CD4-positive, alpha-beta T cell treated with Interferon alpha-2 for 1 hour (primary cell): ENCODE data around the gene PSME1.

Experiments
- DNase-seq, 2 donors: peaks; one replicate each; pipeline ENCODE4 v3.0.0-alpha.2; 2020 to 2022

PSME1 gene

DNA sequence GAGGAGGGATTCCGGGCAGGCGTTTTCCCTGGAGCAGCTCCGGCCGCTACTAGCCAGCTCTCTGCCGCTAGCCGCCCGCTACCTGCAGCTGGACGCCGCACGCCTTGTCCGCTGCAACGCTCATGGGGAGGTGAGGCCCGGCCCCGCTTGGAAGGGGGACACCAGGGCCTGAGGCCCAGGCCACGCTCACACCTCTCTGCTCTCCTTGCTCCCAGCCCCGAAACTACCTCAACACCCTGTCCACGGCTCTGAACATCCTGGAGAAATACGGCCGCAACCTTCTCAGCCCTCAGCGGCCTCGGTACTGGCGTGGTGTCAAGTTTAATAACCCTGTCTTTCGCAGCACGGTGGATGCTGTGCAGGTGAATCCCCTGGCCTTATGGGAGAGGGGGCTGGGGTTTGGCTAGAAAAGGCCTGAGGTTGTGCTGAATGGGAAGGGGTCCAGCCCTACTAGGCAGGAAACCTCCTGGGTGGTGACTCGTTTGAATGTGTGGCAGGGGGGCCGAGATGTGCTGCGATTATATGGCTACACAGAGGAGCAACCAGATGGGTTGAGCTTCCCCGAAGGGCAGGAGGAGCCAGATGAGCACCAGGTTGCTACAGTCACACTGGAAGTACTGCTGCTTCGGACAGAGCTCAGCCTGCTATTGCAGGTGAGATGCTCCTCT, 11.9 kb downstream of the PSME1 start:
- no peak for DNase-seq

DNA sequence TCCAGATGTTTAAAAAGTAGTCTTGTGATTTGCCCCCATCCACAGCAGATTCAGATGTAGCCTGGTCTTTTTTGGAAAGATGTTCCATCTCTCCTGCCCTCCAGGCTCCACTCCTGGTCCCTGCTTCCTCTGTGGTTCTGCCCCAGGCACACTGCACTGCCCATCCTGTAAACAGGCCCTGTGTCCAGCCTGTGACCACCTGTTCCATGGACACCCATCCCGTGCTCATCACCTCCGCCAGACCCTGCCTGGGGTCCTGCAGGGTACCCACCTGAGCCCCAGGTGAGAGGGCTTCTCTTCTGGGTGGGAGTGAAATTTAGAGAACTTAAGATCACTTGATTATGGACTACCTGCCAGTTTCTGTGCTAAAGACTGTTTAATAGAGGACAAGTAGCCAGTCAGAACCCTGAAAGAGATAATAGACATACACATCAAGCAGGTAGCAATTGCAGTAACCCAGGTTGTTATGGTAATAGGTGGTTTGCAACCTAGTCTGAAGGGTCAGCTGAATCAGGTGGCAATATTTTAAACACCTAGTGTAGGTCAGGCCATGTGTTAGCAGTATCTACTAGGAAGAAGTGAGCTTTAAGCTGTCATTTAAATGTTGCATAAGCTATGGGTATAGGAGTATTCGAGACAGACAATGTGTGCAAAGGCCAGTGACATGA, 13.4 kb downstream of the PSME1 start:
- no peak for DNase-seq

DNA sequence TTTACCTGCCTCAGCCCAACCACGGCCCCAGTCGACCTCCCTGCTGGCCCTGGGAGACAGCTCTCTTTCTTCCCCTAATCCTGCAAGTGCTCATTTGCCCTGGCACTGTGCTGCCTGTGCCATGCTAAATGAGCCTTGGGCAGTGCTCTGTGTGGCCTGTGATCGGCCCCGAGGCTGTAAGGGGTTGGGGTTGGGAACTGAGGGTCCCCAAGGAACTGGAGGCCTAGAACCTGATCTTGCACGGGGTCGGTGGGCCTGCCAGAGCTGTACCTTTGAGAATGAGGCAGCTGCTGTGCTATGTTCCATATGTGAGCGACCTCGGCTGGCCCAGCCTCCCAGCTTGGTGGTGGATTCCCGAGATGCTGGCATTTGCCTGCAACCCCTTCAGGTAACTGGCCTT, 14.1 kb downstream of the PSME1 start:
- DNase-seq: no peak

DNA sequence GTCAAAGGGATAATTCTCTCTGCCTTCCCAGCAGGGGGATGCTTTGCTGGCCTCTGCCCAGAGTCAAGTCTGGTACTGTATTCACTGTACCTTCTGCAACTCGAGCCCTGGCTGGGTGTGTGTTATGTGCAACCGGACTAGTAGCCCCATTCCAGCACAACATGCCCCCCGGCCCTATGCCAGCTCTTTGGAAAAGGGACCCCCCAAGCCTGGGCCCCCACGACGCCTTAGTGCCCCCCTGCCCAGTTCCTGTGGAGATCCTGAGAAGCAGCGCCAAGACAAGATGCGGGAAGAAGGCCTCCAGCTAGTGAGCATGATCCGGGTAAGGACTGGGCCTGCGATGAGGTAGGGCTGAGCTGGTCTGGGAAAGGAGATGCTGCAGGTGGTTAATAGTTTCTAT, 14.6 kb downstream of the PSME1 start:
- DNase-seq: no peak

DNA sequence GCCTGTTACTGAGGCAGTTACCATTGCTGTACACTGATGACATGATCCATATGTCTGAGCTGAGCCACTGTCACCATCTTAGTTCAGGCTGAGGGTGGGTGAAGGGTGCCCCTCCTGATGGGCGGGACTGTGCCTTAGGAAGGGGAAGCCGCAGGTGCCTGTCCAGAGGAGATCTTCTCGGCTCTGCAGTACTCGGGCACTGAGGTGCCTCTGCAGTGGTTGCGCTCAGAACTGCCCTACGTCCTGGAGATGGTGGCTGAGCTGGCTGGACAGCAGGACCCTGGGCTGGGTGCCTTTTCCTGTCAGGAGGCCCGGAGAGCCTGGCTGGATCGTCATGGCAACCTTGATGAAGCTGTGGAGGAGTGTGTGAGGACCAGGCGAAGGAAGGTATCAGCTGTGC, 15.0 kb downstream of the PSME1 start:
- DNase-seq: no peak

DNA sequence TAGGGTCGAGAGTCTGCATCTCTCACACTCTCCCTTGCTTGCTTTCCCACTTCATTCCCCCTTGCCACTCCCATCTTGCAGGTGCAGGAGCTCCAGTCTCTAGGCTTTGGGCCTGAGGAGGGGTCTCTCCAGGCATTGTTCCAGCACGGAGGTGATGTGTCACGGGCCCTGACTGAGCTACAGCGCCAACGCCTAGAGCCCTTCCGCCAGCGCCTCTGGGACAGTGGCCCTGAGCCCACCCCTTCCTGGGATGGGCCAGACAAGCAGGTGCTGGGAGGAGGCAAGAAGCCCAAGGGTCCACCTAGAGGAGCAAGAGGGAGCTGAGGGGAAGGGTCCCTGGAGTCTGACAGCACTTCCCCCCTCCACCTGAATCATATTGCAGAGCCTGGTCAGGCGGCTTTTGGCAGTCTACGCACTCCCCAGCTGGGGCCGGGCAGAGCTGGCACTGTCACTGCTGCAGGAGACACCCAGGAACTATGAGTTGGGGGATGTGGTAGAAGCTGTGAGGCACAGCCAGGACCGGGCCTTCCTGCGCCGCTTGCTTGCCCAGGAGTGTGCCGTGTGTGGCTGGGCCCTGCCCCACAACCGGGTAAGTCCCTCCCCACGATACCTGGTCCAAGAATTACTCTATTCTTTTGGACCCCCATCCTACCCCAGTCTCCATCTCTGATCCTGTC, 15.5 kb downstream of the PSME1 start:
- no peak for DNase-seq

DNA sequence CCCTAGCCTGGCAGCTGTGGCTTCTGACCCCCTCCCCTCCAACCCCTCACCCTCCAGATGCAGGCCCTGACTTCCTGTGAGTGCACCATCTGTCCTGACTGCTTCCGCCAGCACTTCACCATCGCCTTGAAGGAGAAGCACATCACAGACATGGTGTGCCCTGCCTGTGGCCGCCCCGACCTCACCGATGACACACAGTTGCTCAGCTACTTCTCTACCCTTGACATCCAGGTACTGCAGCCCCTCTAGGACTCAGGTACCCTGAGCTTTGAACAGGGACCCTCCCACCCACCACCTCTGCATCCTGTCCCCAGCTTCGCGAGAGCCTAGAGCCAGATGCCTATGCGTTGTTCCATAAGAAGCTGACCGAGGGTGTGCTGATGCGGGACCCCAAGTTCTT, 19.1 kb downstream of the PSME1 start:
- DNase-seq: no peak

DNA sequence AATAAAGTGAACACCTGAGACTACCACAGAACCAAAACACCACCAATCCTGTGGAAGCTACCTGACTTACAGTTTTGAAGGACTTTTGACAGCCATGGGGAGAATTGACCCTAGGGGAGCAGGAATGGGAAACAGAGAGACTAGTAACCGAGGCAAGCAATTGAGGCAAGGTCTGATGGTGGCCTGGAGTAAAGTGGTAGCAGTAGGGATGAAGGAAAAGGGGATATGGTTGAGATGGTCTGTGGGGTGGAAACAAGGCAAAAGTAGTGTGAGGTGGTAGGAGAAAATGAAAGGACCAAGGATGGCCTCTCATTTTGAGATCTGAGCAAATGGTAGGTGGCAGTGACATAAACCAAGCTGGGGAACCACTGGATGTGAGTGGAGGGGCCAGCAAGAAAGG, 20.8 kb downstream of the PSME1 start:
- DNase-seq: no peak

DNA sequence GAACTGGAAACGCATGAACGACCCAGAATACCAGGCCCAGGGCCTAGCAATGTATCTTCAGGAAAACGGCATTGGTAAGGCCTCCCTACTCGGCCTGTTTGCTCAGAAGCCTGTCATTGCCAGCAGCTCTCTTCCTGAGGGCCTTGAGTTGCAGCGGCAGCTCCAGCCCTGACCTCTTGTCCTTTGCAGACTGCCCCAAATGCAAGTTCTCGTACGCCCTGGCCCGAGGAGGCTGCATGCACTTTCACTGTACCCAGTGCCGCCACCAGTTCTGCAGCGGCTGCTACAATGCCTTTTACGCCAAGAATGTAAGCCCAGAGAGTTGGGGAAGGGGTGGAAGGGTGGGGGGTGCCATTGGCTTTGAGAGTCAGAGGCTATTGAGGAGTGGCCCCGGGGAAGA, 21.3 kb downstream of the PSME1 start:
- no peak for DNase-seq

DNA sequence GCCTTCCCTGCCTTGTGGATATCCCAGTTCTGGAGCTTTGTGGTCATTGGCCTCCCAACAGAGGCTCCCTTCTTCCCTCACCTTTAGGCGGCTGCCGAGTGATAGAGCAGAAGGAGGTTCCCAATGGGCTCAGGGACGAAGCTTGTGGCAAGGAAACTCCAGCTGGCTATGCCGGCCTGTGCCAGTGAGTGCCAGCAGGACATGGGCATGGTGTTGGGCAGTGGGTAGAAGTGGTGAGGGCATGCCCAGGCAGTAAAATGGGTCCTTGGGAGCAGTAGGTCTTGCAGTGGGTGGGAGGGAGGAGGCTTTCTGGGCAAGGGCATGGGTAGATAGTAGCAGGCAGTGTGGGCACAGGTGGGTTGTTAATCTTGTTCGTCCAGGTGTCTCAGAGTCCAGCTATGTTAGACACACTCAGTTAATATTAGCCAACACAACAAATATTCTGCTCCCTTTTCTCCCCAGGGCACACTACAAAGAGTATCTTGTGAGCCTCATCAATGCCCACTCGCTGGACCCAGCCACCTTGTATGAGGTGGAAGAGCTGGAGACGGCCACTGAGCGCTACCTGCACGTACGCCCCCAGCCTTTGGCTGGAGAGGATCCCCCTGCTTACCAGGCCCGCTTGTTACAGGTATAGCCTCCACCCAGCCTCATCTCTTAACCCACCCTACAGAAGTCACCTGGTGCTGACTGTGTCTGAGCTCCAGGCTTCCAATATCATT, 23.9 kb downstream of the PSME1 start:
- no peak for DNase-seq

DNA sequence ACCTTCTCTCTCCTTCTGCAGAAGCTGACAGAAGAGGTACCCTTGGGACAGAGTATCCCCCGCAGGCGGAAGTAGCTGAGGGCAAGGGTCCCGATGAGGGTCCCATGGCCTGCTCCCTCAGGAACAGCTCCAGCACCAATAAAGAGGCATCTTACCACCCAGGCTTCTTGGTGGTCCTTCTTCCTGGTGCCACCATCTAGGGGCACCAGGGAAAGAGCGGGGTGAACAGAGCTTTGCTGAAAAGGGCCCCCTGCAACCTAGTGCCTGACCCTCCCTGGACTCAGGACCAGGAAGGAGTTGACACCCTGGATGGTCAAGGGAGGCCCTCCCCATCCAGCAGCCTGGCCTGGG, 24.5 kb downstream of the PSME1 start:
- no peak for DNase-seq

DNA sequence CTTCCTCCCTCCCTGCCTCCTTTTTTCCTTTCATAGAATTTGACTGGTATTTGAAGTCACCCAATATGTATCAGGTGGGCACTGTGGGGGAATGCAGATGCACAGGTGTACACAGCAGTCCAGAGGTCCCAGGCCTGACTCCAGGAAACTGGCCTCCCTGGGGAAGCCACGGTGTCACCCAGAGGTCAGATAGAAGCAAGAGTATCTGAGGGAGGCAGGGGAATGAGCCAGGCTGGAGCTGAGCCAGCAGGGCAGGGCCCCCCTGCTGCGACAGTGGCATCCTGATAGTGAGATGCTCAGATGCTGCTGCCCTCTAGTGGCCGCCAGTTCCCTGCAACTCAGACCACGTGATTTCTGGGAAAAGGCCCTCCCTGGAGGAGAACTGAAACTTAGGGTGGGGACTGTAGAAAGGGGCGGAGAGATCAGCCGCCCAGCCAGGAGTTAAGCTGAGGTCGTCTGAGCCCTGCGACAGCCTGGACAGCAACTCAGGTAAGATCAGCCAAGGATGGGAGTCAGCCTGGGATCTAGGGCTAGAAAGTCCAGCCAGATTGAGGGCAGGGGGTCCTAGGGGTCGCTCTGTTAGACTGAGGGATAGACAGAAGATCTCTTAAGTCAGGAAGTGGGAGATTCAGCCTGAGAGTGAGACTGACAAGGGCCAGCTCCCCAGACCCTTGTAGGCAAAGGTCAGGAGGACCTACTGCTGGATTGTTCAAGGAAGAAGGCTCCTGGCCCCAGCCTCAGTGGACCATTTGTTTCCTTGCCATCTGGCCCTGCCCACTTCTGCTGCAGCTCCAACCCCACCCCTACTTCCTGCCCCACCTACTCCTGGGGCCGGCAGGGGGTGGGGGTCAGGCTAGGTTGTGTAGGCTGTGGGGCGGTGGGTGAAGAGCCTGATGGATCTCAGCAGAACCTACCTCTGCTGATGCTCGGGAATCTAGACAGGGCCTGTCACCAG, 25.1 kb downstream of the PSME1 start, which contains the start of gene IRF9:
IRF9 (plus strand) TSS at position 416 of the 955 bp plus-strand sequence. CDS start 880 bp downstream, outside the sequence.
- peak; percentile 96 to 99 for DNase-seq

DNA sequence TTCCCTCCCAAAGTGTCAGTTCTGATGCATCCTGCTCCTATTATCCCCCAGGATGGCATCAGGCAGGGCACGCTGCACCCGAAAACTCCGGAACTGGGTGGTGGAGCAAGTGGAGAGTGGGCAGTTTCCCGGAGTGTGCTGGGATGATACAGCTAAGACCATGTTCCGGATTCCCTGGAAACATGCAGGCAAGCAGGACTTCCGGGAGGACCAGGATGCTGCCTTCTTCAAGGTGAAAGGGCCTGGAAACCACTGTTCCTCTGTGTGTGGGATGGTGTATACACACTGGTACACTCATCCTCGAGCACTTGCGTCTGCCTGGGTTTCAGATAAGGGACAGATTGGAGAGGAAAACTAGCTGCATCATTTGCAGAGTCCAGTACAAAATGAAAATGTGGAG, 26.1 kb downstream of the PSME1 start:
- DNase-seq: no peak

DNA sequence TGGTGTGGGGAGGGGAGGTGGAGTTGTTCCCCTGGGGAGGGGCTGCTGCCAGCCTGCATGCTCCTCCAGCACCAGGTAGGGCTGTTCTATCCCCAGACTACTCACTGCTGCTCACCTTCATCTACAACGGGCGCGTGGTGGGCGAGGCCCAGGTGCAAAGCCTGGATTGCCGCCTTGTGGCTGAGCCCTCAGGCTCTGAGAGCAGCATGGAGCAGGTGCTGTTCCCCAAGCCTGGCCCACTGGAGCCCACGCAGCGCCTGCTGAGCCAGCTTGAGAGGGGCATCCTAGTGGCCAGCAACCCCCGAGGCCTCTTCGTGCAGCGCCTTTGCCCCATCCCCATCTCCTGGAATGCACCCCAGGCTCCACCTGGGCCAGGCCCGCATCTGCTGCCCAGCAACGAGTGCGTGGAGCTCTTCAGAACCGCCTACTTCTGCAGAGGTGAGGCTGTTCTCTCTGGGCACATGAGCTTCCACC, 28.6 kb downstream of the PSME1 start:
- DNase-seq: no peak

DNA sequence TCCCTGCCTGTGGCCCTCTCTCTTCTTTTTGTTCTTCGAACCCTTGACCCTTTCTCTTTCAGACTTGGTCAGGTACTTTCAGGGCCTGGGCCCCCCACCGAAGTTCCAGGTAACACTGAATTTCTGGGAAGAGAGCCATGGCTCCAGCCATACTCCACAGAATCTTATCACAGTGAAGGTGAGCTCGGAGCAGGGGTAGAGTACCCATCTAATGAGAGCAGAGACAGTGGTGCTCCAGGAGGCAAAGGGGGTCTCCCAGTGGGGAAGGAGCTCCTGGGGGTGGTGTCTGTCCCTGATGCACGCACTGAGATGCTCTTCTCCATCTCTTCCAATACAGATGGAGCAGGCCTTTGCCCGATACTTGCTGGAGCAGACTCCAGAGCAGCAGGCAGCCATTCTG, 29.8 kb downstream of the PSME1 start:
- DNase-seq: no peak

DNA sequence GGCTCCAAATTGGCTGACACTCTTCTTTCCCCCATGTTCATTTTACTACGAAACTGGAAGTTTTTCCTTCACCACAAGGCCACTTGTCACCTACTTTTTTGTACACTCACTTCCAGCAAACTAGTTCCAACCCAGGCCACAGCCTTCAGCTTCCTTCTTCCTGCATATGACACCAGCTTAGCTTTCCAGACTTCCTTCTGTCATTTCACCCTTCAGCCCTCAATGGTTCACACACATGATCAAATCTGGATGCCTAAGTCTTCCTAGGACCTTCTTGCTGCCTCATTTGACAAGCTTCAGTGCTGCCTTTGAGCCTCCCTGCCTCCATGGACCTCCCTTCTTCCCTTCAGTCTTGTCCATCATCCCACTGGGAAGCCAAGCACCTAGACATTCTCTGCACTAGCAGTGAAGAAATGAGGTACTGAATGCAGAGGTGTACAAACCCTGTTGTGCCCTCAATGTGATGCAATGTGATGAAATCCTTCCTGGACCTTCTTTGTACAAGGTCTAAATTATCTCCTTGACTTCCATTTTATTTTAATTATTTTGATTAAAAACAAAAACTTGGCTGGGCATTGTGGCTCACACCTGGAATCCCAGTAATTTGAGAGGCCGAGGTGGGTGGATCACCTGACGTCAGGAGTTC, 31.6 kb downstream of the PSME1 start:
- no peak for DNase-seq

DNA sequence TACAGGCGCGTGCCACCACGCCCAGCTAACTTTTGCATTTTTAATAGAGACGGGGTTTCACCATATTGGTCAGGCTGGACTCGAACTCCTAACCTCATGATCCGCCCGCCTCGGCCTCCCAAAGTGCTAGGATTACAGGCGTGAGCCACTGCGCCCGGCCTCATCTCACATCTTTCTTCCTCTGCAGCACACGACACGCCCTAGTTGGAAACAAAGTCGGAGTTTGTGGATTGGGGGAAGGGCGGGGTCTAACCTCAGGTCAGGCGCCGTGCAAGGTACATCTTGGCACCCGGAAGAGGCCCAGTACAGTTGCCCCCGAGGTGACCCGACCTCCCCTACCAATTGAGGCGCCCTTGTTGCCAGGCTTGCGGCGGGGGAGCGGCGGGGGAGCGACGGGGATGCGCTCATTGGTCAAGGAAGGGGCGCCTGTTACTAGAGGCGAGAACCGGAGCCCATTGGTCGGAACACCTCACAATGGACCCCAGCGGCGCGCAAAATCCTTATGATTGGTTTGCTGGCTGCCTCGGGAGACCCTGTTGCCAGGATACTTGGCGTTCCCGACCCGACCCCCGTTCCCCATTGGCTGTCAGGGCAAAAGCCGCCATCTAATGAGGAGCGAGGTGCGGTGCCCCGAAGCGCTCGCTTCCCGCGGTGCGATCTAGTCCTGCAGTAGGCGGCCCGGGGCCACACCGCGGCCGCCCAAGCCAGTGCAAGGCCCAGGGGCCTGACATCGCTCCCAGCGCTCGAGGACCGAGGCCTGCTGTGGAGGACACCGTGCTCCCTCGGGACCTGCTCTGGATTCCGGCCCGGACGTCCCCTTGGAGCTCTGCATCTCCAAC, 35.6 kb downstream of the PSME1 start, which contains the start of gene REC8:
REC8 (plus strand) TSS at position 659 of the 839 bp plus-strand sequence. CDS start 473 bp downstream, outside the sequence.
- DNase-seq: peak; percentile 77 to 86

DNA sequence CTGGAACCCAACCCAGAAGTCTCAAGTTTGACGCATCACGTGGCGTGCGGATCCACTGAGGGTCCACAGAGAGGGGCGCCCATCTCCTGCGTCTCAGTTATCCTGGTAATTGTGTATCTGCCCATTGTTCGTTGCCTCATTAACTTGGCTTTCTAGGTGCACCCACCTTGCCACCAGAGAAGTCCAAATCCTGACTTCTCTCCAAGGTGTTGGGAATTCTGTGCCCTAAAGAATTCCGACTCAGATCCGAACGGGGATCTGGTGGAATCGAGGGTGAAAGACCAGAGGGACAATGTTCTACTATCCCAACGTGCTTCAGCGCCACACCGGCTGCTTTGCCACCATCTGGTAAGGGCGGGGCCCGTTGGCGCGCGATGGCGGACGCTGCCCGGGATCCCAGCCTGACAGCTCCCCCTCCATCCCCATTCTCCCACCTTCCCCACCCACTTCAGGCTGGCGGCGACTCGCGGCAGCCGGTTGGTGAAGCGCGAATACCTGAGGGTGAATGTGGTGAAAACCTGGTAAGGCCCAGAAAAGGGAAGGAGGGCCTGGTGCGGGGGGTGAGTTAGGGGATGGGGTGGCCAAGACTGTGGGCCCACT, 36.4 kb downstream of the PSME1 start:
- DNase-seq: no peak

DNA sequence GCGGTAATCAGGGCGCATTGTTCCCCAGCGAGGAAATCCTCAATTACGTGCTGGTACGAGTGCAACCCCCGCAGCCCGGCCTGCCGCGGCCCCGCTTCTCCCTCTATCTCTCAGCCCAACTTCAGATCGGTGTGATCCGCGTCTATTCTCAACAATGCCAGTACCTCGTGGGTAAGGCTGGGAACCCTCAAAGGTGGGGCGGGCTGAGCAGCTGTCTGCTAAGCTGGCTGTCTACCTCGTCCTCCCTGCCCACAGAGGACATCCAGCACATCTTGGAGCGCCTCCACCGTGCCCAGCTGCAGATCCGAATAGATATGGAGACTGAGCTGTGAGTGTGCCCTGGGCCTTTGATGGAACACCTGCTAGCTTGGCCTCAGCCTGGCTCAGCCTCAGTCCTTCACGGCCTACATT, 36.9 kb downstream of the PSME1 start:
- no peak for DNase-seq

DNA sequence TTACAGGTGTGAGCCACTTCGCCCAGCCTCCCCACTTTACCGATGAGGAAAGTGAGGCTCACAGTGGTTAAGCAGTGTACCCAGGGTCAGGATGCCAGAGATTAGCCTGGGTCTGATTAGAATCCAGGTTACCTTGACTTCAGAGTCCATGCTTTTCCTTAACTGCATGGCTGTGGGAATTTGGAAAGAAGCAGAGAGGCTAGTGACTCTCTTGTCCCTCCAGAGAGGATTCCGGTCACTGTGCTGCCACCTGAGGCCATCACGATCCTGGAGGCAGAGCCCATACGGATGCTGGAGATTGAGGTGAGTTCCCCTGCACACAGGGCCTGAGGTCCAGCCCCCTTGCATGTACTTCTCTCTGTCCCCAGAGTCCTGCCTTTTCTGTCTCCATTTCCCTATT, 40.6 kb downstream of the PSME1 start:
- DNase-seq: no peak
